MM.1S (cell line): ENCODE results near the gene DNALI1.

Experiments
- EZH2 ChIP-seq: fragments of 300-600 bp; sonication (generic); optimal IDR thresholded peaks from 2 replicates; pipeline ENCODE3; 2017; ENCODE audit warnings: low read depth, mild to moderate bottlenecking, antibody characterized with exemption, low read length, mixed read lengths
- EZH2phosphoT487 ChIP-seq: fragments of 300-600 bp; sonication (generic); IDR thresholded peaks from 2 replicates; pipeline ENCODE4 v1.6.1; 2018; ENCODE audit warnings: antibody characterized with exemption, low read length
- TF ChIP-seq, protein P1 (sequence below): fragments of 300-600 bp; sonication (generic); IDR thresholded peaks from 2 replicates; pipeline ENCODE4 v1.5.1; 2016; ENCODE audit warnings: antibody characterized with exemption, low read length, mixed read lengths

DNA sequence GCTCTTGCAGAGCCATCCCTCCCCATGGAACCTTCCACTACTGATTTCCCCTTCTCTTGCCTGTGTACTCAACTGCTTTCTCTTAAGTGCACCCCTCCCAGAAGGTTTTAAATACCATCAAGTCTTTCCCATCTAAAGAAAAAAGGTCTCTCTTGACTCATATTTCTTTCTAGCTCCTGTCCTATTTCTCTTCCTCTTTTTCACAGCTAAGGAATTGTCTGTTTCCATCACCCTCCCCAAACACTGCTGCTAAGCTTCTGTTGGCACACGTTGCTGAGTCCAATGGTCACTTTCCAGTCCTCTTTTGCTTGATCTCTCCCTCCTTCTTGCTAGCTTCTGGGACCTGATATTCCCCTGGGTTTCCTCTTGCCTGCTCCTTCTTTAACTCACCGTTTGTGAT lies 52.3 kb downstream of the DNALI1 start:
- no peak for TF ChIP-seq EZH2
- TF ChIP-seq, protein P1, sequence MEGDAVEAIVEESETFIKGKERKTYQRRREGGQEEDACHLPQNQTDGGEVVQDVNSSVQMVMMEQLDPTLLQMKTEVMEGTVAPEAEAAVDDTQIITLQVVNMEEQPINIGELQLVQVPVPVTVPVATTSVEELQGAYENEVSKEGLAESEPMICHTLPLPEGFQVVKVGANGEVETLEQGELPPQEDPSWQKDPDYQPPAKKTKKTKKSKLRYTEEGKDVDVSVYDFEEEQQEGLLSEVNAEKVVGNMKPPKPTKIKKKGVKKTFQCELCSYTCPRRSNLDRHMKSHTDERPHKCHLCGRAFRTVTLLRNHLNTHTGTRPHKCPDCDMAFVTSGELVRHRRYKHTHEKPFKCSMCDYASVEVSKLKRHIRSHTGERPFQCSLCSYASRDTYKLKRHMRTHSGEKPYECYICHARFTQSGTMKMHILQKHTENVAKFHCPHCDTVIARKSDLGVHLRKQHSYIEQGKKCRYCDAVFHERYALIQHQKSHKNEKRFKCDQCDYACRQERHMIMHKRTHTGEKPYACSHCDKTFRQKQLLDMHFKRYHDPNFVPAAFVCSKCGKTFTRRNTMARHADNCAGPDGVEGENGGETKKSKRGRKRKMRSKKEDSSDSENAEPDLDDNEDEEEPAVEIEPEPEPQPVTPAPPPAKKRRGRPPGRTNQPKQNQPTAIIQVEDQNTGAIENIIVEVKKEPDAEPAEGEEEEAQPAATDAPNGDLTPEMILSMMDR, result no peak
- no peak for TF ChIP-seq EZH2phosphoT487
